Activated CD4-positive, alpha-beta T cell treated with anti-CD3 and anti-CD28 coated beads, Interleukin-2, amount 50 U/mL, for 48 hours (primary cell): ENCODE results near the gene KLHL2.
A peak's percentile ranks its signal among the peaks of the same experiment; 100 is the strongest.
"Not testable (repeated sequence)": the region's sequence is repeated elsewhere in the genome, so short reads cannot be mapped to it uniquely, and the experiment has no call there.

ENCODE experiments used
- DNase-seq, 2 experiments: peaks; one replicate each; pipeline ENCODE4 v3.0.0-alpha.2; 2020

Gene KLHL2, protein sequence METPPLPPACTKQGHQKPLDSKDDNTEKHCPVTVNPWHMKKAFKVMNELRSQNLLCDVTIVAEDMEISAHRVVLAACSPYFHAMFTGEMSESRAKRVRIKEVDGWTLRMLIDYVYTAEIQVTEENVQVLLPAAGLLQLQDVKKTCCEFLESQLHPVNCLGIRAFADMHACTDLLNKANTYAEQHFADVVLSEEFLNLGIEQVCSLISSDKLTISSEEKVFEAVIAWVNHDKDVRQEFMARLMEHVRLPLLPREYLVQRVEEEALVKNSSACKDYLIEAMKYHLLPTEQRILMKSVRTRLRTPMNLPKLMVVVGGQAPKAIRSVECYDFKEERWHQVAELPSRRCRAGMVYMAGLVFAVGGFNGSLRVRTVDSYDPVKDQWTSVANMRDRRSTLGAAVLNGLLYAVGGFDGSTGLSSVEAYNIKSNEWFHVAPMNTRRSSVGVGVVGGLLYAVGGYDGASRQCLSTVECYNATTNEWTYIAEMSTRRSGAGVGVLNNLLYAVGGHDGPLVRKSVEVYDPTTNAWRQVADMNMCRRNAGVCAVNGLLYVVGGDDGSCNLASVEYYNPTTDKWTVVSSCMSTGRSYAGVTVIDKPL

DNA sequence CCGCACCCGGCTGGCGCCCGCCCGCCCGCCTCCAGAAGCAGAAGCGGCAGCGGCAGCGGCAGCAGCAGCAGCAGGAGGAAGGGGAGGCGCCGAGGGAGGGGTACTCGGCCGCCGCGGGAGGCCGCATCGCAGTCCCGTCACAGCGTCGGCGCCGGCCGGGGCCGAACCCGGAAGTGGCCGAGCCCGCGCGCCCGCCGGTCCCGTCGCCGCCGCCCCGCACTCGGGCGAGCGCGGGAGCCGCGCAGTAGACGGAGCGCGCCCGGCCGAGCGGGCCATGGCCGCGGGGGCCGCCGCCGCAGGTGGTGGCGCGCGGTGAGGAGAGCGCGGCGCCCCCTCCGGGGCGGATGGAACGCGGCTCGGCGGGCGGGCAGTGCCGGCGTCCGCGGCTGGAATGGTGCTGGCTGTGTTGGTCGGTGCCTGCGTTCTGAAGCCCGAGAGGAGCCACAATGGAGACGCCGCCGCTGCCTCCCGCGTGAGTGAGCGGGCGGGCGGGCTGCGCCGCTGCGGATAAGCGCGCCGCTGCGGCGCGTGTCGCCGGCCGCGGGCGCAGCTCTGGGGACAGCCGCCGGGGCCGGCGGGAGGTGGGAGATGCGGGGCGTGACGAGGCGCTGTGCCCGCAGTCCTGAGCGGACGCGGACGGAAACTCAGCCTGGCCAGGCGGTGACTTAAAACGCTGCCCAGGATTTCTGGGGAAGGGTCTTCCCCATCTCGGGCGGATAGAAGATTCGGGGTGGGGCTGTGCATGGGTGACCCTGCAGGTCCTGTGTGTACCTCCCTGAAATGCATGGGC lies at the start of gene KLHL2:
KLHL2 (plus strand) TSS at position 131 of the 790 bp plus-strand sequence; CDS start at position 447, 316 bp downstream.
- DNase-seq = peak; percentile 69 to 75

DNA sequence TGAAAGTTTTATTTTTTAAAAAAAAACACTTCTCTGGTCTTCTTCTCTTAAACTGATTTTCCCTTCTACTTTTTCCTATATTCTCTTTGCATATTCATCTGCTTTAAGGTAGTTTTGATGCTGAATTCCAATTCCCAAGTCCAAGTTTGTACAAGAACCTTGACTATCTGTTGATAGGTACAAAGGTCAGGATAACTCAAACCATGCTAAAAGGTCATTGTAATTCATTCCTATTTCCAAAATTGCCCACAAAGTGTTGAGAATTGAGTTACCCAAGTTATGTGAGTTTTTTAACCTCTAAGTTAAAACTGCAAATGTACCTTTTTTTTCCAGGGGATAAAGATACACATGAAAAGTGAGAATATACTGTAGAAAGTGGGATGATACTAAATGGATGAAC lies 48.6 kb upstream of the KLHL2 start:
- no peak for DNase-seq

DNA sequence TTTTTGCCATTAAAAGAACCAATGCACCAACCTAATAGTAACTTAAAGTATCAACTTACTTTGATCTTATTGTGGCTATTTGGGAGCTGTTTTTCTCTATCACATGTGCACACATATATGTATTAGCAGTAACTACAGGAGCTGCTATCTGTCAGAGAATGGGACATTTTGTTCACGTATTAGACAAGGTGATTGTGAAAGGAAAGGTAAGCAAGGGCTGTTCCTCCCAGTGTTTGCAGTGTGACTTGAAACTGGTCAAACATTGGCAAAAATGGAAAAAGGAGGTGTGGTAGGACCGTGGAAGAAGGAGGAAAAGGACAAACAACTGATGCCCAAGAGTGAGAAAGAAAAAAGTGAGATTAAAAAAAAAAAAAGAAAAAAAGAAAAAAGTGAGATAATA lies 43.1 kb upstream of the KLHL2 start:
- DNase-seq = no peak

DNA sequence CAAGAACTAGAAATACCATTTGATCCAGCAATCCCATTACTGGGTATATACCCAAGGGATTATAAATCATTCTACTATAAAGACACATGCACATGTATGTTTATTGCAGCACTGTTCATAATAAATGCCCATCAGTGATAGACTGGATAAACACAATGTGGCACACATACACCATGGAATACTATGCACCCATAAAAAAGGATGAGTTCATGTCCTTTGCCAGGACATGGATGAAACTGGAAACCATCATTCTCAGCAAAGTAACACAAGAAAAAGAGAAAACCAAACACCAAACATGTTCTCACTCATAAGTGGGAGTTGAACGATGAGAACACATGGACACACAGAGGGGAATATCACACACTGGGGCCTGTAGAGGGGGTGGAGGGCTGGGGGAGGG lies 40.5 kb upstream of the KLHL2 start:
- not testable (repeated sequence) for DNase-seq

DNA sequence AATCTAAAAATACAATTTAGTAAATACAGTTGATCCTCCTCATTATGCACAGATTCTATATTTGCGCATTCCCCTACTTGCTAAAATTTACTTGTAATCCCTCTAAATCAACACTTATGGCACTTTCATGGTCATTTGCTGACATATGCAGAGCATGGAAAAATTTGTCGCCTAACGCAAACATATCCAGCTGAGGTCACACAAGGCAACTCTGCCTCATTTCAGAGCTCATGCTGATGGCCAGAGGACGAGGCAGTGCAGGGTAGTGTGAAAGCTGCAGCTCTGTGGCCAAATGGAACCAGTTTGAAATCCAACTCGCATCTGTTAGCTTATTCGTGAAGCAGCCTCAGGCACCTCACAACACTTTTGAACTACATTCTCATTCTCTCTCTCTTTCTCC lies 39.7 kb upstream of the KLHL2 start:
- no peak for DNase-seq

DNA sequence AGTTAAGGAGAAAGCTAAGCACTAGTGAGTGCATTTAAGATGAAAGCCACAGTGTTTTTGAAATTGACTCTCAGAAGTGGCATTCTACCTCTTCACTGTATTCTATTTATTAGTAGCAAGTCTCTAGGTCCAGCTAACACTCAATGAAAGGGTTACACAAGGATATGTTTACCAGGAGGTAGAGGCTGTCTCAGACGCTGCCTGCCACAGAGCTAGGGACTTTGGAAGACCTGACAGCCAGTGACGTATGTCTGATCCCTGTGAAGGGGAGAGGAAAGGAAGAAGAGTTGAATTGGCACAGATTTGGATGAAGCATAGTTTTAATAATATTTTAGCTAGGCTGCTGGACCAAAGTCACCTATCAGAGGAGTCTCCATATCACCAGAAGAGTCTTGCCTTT lies 36.5 kb upstream of the KLHL2 start:
- DNase-seq = no peak

DNA sequence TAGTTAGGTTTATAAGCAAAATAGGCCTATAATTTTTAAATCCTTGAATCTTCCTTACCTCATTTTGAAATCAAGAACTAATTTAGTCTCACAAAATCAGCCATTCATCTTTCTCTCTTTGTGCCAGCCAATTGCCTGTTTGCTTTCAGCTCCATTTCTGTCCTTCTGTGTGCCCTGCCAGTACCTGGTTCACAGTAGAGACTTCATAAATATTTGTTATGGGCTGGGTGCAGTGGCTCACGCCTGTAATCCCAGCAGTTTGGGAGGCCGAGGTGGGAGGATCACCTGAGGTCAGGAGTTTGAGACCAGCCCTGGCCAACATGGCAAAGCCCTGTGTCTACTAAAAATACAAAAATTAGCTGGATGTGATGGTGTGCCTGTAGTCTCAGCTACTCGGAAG lies 31.9 kb upstream of the KLHL2 start:
- DNase-seq = not testable (repeated sequence)

DNA sequence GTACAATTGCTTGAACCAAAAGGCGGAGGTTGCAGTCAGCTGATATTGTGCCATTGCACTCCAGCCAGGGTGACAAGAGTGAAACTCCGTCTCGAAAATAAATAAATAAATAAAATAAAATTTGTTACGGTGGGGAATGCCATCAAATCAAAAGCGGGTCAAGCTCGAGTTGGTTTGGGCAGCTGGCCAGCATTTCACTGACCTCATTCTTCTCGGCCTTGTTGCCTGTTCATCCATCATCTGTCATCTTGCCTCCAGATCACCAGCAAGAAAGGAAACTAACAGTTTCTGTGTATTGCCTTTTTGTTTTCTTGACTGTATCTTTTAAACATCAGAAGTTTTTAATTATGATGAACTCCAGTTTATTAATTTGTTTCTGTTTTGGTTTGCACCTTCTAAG lies 31.5 kb upstream of the KLHL2 start:
- DNase-seq = no peak

DNA sequence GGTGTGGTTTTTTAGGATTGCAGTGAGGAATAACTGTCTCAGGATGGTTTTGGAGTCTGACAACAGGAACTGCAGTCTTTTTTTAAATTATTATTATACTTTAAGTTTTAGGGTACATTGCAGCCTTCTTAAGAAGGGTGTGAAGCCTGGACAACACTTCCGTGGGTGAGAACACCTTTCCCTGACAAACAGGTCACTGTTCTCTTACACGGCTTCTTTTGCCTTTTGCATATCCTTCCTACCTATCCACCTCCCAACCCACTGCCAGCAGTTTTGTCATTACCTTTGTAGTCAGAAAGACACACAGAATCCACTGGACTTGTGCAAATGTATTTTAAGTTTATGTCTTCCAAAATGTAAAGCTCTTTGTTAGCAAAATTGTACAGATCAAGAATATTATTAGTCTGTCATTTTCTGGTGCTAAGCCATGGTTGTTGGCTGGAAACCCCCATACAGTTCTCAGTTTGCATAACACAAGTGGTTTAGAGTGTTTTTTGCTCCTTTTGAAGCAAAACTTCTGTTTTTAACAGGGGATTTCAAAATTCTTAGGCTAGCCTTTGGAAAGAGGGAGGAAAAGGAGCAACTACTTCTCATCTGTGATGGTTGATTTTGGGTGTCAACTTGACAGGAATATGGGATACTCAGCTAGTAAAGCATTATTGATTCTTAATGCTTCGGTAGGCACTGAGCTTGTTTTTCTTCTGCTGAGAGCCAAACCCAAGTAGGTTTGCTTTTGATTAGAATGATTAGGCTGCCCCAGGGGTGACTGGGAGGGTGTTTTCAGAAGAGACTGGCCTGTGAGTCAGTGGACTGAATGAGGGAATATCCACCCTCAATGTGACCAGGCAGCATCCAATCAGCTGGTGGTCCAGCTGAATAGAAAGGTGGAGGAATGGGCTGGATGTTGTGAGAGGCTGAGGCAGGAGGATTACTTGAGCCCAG lies 29.4 kb upstream of the KLHL2 start:
- DNase-seq = no peak

DNA sequence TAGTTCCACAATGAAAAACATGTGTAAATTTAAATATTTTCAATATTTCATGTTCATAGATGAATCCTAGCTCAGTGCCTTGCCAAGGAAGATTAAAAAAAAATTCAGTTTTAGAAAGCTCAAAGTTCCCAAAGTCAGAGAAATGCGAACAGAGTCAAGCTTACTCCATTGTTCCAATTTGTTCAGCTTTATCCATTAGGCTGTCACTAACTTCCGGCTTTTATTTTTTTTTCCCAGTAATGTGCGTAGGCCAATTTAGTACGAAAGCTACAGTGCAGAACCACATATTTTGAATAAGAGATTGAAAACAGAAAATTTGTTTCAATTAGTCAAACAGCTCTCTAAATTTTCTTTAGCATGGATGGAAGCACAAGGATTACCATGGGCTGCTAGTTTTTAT lies 23.1 kb upstream of the KLHL2 start:
- DNase-seq = no peak

DNA sequence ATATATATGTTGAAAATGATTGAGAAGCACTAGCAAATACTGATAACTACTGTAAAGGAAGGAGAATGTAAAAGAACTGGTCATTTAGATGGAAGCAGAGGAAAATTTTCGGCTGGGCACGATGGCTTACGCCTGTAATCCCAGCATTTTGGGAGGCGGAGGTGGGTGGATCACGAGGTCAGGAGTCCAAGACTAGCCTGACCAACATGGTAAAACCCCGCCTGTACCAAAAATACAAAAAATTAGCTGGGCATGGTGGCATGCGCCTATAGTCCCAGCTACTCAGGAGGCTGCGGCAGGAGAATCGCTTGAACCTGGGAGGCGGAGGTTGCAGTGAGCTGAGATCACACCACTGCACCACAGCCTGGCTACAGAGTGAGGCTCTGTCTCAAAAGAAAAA lies 22.4 kb upstream of the KLHL2 start:
- DNase-seq = not testable (repeated sequence)

DNA sequence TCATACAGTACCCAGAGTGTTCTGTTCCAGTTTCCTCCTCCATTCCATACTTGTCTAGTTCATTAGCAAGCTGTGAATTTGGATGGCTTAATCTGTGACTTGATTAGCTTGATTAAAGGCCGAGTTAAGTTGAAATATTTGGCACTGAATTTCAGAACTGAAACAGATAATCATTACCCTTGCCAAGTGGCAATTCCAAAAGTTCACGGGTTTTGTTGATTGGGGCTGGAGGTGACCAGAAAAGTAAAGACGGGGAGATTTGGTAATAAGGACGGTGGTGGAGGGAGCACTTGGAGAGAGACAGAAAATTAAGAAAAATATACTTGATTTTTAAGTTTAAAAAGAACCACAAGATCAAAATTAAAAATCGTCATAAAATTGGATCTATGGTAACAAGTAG lies 21.9 kb upstream of the KLHL2 start:
- DNase-seq = no peak

DNA sequence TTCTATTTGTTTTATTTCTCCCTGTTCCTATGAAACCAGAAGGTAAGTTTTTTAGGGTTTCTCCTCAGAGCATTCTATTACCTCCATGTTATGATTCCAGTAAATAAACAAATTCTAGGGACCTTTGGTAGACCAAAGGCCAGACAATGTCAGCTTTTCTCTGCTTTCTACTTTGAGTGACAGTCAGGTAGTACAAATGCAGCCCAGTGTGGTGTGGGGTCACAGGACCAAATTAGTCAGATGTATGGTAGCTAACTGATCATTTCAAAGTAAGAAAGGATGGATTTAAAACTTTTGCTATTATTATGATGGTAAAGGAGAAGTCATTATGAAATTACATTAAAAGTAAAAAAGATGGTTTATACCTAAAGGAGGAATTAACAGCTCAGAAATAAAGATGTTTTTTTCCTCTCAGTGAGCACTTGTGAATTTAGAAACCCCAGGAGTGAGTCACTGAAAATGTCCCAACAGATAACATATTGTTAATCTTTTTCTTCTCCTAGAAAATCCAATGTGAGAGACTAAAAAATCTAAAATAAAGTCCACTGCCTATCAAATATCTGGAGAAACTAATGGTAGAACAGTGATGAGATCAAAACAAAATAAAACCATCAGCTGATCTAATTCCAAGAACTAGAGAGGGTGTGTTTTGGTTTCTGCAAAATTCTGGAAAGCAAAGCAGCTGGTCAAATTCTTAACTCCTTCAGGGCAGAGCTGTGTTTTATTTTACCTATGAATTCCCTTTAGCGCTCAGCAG lies 16.6 kb upstream of the KLHL2 start:
- DNase-seq = peak; percentile 10 to 32

DNA sequence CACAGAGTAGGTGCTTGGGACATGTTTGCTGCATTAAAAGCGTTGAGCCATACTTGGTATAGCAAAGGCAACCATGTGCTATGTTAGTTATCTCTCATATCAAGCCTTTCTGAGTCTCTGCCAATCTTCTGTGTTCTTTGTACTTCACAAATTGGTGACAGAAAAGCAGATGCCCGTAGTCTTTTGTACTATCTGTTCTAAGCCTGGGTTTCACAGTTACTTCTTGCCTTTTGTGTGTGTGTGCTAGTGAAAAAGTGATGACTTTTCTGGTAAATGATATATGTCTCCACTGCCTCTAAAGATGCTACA lies 16.1 kb upstream of the KLHL2 start:
- no peak for DNase-seq

DNA sequence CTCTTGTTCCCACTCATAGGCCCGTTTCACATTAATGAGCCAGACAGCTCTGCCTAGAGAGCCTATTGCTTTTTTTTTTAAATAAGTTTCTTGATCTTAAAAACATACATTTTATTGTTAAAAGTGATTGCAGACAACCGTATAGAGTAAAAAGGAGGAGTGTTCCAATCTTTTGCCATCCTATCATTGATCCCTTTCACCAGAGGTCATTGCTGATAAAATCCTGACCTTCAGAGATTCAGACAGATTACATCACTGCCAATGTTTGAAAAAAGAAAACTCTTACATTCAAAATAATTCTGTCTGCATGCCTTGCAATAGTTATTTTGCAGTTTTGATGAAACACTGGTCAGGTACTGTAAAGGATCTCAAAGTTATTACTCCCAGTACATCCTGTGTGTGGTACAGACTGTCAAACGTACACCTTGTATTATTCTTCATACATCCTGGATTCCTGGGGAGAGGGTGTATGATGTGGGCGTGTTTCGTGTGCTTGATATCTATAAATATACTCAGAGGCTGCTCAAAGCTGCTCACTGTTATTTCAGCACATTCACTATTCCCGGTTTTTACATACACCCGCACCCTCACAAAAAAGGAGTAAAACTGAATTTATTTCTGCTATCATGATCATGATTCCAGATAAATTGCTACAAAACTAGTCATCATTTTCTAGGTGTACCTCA lies 15.4 kb upstream of the KLHL2 start:
- DNase-seq = no peak

DNA sequence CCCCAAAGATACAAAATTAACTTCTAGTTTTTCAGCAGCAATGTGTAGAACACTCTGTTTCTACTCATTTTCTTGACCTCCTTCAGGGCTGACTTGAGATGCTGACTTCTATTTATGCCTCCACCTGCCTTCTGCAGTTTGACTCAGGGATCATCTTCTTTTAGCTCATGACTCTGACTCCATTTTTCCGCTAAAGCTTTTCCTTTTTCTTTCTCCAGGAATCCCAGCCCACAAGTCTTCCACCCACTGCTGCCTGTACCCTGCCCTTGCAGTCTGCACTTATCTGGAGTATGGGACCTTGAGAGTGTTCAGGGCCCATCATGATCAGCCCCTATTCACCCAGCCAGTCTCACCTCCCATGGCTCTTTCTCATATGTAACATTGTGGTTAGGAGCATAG lies 14.9 kb upstream of the KLHL2 start:
- DNase-seq = no peak

DNA sequence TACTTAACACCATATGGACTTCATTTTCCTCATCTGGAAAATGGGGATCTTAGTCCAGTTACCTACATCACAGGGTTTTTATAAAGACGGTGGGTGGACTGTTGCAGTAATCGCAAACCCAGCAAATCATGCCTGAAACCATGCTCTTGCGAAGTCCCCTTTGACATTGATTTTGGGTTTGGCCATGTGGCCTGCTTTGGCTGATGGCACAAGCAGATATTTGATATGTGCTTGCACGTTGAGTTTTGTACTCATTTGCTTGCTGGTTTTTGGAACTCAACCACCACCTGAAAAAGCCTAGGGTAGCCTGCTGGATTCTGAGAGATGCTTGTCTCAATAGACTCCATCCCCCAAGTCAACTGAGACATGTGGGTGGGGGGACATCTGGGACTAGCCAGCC lies 14.4 kb upstream of the KLHL2 start:
- no peak for DNase-seq

DNA sequence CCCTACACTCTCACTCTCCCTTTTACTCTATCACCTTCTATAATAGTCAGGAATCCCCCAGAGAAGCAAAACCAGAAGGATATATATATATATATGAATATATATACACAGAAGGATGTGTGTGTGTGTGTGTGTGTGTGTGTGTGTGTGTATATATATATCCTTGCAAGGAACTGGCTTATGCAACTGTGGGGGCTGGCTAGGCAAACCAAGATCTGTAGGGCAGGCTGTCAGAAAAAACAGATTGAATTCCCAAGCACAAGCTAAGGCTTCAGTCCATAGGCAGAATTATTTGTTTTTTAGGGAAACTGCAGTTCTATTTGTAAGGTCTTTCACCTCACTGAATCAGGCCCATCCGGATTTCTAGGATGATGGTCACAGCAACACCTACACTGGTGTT lies 13.0 kb upstream of the KLHL2 start:
- DNase-seq = no peak

DNA sequence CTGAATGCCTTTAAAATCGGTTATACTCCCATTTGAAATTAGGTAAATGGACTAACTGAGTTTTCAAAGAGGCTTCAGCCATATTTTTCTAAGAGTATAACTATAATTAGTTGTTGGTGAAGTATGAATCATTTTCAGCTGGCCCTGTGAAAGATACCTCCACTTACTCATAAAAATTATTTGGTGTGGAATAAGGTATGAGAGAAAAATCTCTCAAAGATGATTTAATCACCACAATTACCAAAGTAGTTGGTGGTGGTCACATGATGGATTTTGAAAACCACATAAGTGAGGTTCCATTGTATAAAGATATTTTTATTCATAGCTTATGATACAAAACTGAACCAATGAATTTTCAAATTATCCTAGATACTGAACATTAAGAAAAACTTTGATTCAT lies 9.0 kb upstream of the KLHL2 start:
- DNase-seq = no peak

DNA sequence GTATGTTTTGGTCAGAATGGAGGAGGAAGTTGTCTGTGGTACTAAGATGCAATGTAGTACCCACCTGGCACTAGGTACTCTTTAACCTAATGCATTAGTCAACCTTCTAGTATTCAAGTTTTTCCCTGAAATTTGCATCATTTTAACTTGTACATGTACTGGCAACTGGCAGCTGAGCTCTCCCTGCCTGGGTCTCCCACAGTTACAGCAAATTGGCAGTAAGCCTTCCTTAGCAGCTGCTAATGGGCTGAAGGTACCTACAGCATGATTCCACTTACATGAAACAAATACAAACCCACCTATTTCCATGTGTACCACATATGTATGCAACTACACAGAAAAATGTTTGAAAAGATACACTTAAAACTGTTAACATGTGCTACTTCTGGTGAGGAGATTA lies 8.1 kb upstream of the KLHL2 start:
- no peak for DNase-seq

DNA sequence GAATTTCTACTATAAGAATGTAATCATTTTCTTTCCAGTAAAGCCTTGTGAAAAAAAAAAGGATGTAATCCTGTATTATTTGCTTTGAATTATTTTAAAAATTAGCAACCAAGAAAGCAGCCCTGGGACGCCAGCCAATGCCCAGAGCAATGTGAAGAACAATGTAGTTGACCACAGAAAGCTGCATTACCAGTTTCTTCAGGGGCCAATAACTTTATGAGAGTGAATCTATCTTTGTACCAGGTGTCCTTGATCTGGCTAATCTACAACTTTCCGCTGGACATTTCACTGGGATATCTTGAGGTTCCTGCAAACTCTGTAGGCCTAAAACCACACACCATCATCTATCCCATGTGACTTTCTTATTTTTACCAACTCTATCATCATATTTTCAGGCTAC lies 7.6 kb upstream of the KLHL2 start:
- DNase-seq = no peak

DNA sequence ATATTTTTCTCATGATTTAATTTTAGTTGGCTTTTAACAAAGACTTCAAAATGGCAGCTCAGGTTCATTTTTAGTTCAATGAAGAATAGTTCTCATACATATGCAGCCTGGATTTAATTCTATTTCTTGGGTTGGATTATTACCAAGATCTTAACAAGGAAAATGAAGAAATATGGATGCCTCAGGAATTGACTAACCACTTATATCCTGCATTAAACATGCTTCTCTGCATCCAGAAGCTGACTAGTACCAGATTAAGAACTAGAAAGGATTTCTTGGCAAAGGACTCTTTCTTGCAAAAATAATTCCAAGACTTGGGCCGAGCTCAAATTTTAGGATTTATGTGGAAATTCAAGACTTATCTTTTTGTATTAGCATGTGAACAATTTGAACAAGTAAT lies 5.6 kb upstream of the KLHL2 start:
- no peak for DNase-seq
